SK-N-SH (cell line): ENCODE data around the gene CELF5. TPM values are rescaled to one million over a fixed set of nuclear protein-coding genes. Genes with fewer than 3 reads are reported as not detected.

Experiments
- CTCF ChIA-PET: fragments of 300-600, 350-600 bp; formaldehyde crosslinking; extraction: SDS; loops from one replicate; lab custom pipeline; 2021; lab: Yijun Ruan, JAX
- POLR2A ChIA-PET: fragments of 350-600 bp; sonication (Branson Sonifier 250); formaldehyde crosslinking; extraction: SDS; loops from one replicate; lab custom pipeline; 2020; ENCODE audit warnings: antibody characterized with exemption, inconsistent platforms; lab: Yijun Ruan, JAX
- DNase-seq: peaks from one replicate; pipeline ENCODE4 v3.0.0; 2012
- H2AFZ ChIP-seq: fragments of 200-600 bp; sonication (generic); 2 replicates; pipeline ENCODE4 v1.8.1; 2016; ENCODE audit warnings: antibody characterized with exemption, mild to moderate bottlenecking, low read depth
- H3F3A ChIP-seq: fragments of 200-600 bp; sonication (generic); replicated peaks from 2 replicates; pipeline ENCODE3; 2016; ENCODE audit warnings: antibody characterized with exemption, mild to moderate bottlenecking; ENCODE audit not compliant: insufficient read depth
- H3K27ac ChIP-seq, 2 experiments: fragments of 200-500 bp in 1 of 2; fragments of 200-600 bp in 1 of 2; sonication (Bioruptor generic) in 1 of 2; sonication (generic), shearing (Covaris generic) in 1 of 2; 2 replicates each; pipeline versions ENCODE4 v1.5.1 to v1.6.1; 2014 to 2016; ENCODE audit warnings: low read depth in 2 of 2, inconsistent platforms in 1 of 2, low read length in 1 of 2, mild to moderate bottlenecking in 1 of 2, mixed read lengths in 1 of 2
- H3K27me3 ChIP-seq: fragments of 200-600 bp; sonication (generic), shearing (Covaris generic); 2 replicates; pipeline ENCODE4 v1.6.1; 2016; ENCODE audit warnings: mixed run types; ENCODE audit not compliant: insufficient read depth
- H3K36me3 ChIP-seq, 2 experiments: fragments of 200-500 bp in 1 of 2; fragments of 200-600 bp in 1 of 2; sonication (Bioruptor generic) in 1 of 2; sonication (generic) in 1 of 2; replicated peaks in 1 of 2; 2 replicates each; pipeline versions ENCODE3 to v1.5.1; 2014 to 2016; ENCODE audit warnings: low read length in 1 of 2, mild to moderate bottlenecking in 1 of 2; ENCODE audit not compliant: insufficient read depth in 2 of 2, control insufficient read depth in 1 of 2
- H3K4me1 ChIP-seq, 2 experiments: fragments of 200-500 bp in 1 of 2; fragments of 200-600 bp in 1 of 2; sonication (Bioruptor generic) in 1 of 2; sonication (generic), shearing (Covaris generic) in 1 of 2; 2 replicates each; pipeline versions ENCODE4 v1.5.1 to v1.6.1; 2014 to 2016; ENCODE audit warnings: low read depth in 1 of 2, low read length in 1 of 2, mixed run types in 1 of 2; ENCODE audit not compliant: insufficient read depth in 2 of 2, control insufficient read depth in 1 of 2
- H3K4me2 ChIP-seq: fragments of 200-600 bp; sonication (generic), shearing (Covaris generic); 2 replicates; pipeline ENCODE4 v1.6.1; 2017; ENCODE audit warnings: mixed run types
- H3K4me3 ChIP-seq, 2 experiments: fragments of 200-500 bp in 1 of 2; fragments of 200-600 bp in 1 of 2; sonication (Bioruptor generic) in 1 of 2; sonication (generic), shearing (Covaris generic) in 1 of 2; 2 replicates each; pipeline versions ENCODE4 v1.5.1 to v1.8.1; 2014 to 2016; ENCODE audit warnings: low read depth in 2 of 2, inconsistent platforms in 1 of 2, low read length in 1 of 2, mild to moderate bottlenecking in 1 of 2, mixed read lengths in 1 of 2, moderate library complexity in 1 of 2
- H3K79me2 ChIP-seq: fragments of 200-600 bp; sonication (generic); 2 replicates; pipeline ENCODE4 v1.8.1; 2017; ENCODE audit warnings: mild to moderate bottlenecking; ENCODE audit not compliant: insufficient read depth
- H3K9ac ChIP-seq: fragments of 200-600 bp; sonication (generic); 2 replicates; pipeline ENCODE4 v1.6.1; 2017; ENCODE audit warnings: mixed run types
- H3K9me2 ChIP-seq: fragments of 200-600 bp; sonication (generic); 2 replicates; pipeline ENCODE4 v1.6.1; 2017; ENCODE audit warnings: mixed run types
- H3K9me3 ChIP-seq: fragments of 200-600 bp; sonication (generic); 2 replicates; pipeline ENCODE4 v1.6.1; 2017; ENCODE audit warnings: mixed run types, mild to moderate bottlenecking, moderate library complexity
- H4K20me1 ChIP-seq: fragments of 200-600 bp; sonication (generic); 2 replicates; pipeline ENCODE4 v1.6.1; 2017; ENCODE audit warnings: mild to moderate bottlenecking, mixed run types; ENCODE audit not compliant: insufficient read depth
- CHD2 ChIP-seq: fragments of 150-350 bp; IDR thresholded peaks from 2 replicates; pipeline ENCODE4 v1.6.1; 2018; ENCODE audit warnings: low read length; ENCODE audit not compliant: partially characterized antibody
- ELF1 ChIP-seq: IDR thresholded peaks from 2 replicates; pipeline ENCODE4 v1.4.0; 2012
- EP300 ChIP-seq, 2 experiments: IDR thresholded peaks; 2 replicates each; pipeline versions ENCODE4 v1.4.0 to v1.6.1; 2012; ENCODE audit warnings: borderline replicate concordance in 1 of 2, low read depth in 1 of 2, low read length in 1 of 2
- FOSL2 ChIP-seq: IDR thresholded peaks from 2 replicates; pipeline ENCODE4 v1.4.0; 2012; ENCODE audit warnings: low read depth, mild to moderate bottlenecking, moderate library complexity, borderline replicate concordance
- GATA2 ChIP-seq: sonication (generic); formaldehyde crosslinking; IDR thresholded peaks from 2 replicates; pipeline ENCODE4 v1.5.0; 2020; ENCODE audit warnings: mild to moderate bottlenecking, missing genetic modification reagents
- JUND ChIP-seq: IDR thresholded peaks from 2 replicates; pipeline ENCODE4 v1.4.0; 2012
- MEF2A ChIP-seq: IDR thresholded peaks from 2 replicates; pipeline ENCODE4 v1.4.0; 2012; ENCODE audit warnings: low read depth, borderline replicate concordance
- MXI1 ChIP-seq: IDR thresholded peaks from 2 replicates; pipeline ENCODE4 v1.6.1; 2012; ENCODE audit warnings: mild to moderate bottlenecking, low read depth, low read length, improper control_type of control experiment
- RAD21 ChIP-seq: IDR thresholded peaks from 2 replicates; pipeline ENCODE4 v1.6.1; 2012; ENCODE audit warnings: mild to moderate bottlenecking, low read length
- RCOR1 ChIP-seq: fragments of 150-350 bp; IDR thresholded peaks from 2 replicates; pipeline ENCODE4 v1.6.1; 2017; ENCODE audit warnings: antibody characterized with exemption, low read length
- RFX5 ChIP-seq: IDR thresholded peaks from 2 replicates; pipeline ENCODE4 v1.6.1; 2012; ENCODE audit warnings: mild to moderate bottlenecking, improper control_type of control experiment, low read length
- SIN3A ChIP-seq: IDR thresholded peaks from 2 replicates; pipeline ENCODE4 v1.6.1; 2012; ENCODE audit warnings: low read depth, mild to moderate bottlenecking, low read length, moderate library complexity, borderline replicate concordance
- SMC3 ChIP-seq: IDR thresholded peaks from 2 replicates; pipeline ENCODE4 v1.6.1; 2012; ENCODE audit warnings: low read depth, low read length, improper control_type of control experiment
- TAF1 ChIP-seq: IDR thresholded peaks from 2 replicates; pipeline ENCODE4 v1.6.1; 2012; ENCODE audit warnings: low read depth, mild to moderate bottlenecking, low read length, moderate library complexity, borderline replicate concordance
- YY1 ChIP-seq: IDR thresholded peaks from 2 replicates; pipeline ENCODE4 v1.4.0; 2012; ENCODE audit warnings: low read depth, mild to moderate bottlenecking
- WGBS: methylation state at CpG from one replicate; pipeline ENCODE4 v1.1.6; 2017; ENCODE audit warnings: low lambda C conversion rate; 5-methylcytosine and 5-hydroxymethylcytosine counted together
- polyA plus RNA-seq, 3 experiments: library from polyadenylated mRNA; depleted of rRNA; stranded (reverse); fragments of >200 nt; gene quantifications; 2 replicates each; pipeline ENCODE4 v1.2.3, GENCODE V29; 2012
- TF ChIP-seq, protein P1 (sequence below): IDR thresholded peaks from 2 replicates; pipeline ENCODE4; 2012
- TF ChIP-seq, protein P2 (sequence below): fragments of 150-350 bp; IDR thresholded peaks from 2 replicates; pipeline ENCODE4 v1.6.1; 2017; ENCODE audit warnings: antibody characterized with exemption, low read length, low read depth, borderline replicate concordance
- TF ChIP-seq, protein P3 (sequence below): fragments of 150-350 bp; IDR thresholded peaks from 2 replicates; pipeline ENCODE4 v1.6.1; 2016; ENCODE audit warnings: mild to moderate bottlenecking, low read depth, low read length
- TF ChIP-seq, protein P4 (sequence below): IDR thresholded peaks from 2 replicates; pipeline ENCODE4 v1.4.0; 2012; ENCODE audit warnings: low read depth

Gene CELF5
- polyA plus RNA-seq, 1 of the 3 experiments (the other 2 are of a cell fraction): 0.33 TPM

DNA sequence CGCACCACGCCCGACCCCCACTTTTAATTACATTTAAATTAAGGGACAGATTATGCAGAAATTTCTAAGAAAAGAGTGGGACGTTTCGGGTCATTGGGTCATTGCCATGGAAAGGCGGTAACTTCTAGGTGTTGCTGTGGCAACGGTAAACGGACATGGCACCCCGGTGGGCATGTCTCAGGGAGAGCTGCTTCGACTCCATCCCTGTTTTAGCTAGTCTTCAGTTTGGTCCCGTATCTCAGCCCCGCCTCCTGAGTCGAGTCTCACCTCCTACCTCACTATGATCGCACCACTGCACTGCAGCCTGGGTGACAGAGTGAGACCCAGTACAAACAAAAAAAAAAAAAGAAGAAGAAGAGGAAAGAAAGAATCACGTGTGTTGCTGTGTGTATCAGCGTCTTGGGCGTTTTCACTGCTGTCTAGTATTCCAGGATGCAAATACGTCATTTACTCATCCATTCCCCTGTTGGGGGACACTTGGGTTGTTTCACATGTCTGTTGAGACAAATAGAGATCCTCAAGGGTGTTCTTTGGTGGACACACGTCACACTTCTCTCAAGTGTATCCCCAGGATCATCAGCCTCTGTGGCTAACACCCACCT, 41.7 kb downstream of the CELF5 start:
- CTCF ChIA-PET: interaction anchor here (2.4 kb wide), 1 partner anchor 42 kb away, joined by 8 read pairs; the partner anchor contains the start of gene CELF5
- 64% methylated on average over 19 of the region's 19 CpGs for WGBS
- H3K27me3 ChIP-seq: peaks cover 5% of the 10 kb centered on the region; the same call in 1 of the 2 replicates
- no peaks in the 10 kb centered on the region for H3K9me3 ChIP-seq
- no peak for DNase-seq
- no peak overlapping the region for H3K9ac ChIP-seq
- H3K4me2 ChIP-seq: no peak overlapping the region
- H3K36me3 ChIP-seq: no peaks in the 10 kb centered on the region
- TF ChIP-seq, protein P1, sequence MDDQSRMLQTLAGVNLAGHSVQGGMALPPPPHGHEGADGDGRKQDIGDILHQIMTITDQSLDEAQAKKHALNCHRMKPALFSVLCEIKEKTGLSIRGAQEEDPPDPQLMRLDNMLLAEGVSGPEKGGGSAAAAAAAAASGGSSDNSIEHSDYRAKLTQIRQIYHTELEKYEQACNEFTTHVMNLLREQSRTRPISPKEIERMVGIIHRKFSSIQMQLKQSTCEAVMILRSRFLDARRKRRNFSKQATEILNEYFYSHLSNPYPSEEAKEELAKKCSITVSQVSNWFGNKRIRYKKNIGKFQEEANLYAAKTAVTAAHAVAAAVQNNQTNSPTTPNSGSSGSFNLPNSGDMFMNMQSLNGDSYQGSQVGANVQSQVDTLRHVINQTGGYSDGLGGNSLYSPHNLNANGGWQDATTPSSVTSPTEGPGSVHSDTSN: no peak
- TF ChIP-seq, all 33 proteins: peak for 0
- POLR2A ChIA-PET: no interaction called here
- no peaks in the 10 kb centered on the region for H3F3A ChIP-seq
- H2AFZ ChIP-seq: no peak overlapping the region
- no peaks in the 10 kb centered on the region; a peak in 1 of 4 replicates for H3K4me1 ChIP-seq
- H3K27ac ChIP-seq: no peak overlapping the region
- H3K79me2 ChIP-seq: no peaks in the 10 kb centered on the region
- no peak overlapping the region for H3K4me3 ChIP-seq
- no peaks in the 10 kb centered on the region for H3K9me2 ChIP-seq
- H4K20me1 ChIP-seq: no peaks in the 10 kb centered on the region

DNA sequence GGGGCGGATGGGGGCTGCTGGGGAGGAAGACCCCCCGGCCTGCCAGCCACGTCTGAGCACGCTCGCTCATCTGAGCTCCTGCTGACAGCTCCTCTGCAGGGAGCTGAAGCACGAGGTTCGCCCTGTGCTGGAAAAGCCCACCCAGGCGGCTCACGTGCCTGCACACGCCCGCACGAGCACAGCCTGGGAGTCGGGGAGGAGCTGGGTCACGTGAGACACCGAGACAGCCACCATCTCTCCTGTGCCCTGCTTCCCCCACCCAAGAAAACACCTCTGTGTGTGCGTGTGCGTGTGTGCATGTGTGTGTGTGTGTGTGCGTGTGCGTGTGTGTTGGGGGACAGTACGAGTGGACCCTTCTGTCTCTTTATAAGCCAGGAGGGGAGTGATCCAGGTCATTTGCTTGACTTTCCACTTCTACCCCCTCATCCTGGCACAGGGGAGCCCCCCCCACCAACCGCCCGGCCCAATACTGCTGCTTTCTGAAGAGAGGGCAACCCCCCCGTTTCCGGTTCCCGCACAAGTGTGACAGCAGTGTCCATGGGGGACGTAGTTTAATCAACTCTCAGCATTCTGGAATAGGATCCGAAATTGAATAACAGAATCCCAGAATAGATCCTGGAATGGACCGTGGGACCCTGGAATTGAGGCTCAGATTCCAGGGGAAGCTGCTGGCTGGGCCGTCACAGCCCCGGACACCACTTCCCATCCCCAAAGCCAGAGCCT, 42.5 kb downstream of the CELF5 start:
- H3F3A ChIP-seq: no peaks in the 10 kb centered on the region
- no peaks in the 10 kb centered on the region; a peak in 1 of 4 replicates for H3K4me1 ChIP-seq
- WGBS: 76% methylated on average over 29 of the region's 30 CpGs
- H3K9ac ChIP-seq: no peak overlapping the region
- H3K36me3 ChIP-seq: no peaks in the 10 kb centered on the region
- POLR2A ChIA-PET: no interaction called here
- H3K79me2 ChIP-seq: no peaks in the 10 kb centered on the region
- DNase-seq: no peak
- no peak overlapping the region for H3K4me2 ChIP-seq
- no peaks in the 10 kb centered on the region for H3K9me2 ChIP-seq
- peaks cover 5% of the 10 kb centered on the region; the same call in 1 of the 2 replicates for H3K27me3 ChIP-seq
- no peak overlapping the region for H3K4me3 ChIP-seq
- TF ChIP-seq, protein P2, sequence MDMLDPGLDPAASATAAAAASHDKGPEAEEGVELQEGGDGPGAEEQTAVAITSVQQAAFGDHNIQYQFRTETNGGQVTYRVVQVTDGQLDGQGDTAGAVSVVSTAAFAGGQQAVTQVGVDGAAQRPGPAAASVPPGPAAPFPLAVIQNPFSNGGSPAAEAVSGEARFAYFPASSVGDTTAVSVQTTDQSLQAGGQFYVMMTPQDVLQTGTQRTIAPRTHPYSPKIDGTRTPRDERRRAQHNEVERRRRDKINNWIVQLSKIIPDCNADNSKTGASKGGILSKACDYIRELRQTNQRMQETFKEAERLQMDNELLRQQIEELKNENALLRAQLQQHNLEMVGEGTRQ: no peak
- no peak for TF ChIP-seq TAF1
- no peak for TF ChIP-seq ELF1
- TF ChIP-seq MEF2A: no peak
- TF ChIP-seq, protein P3, sequence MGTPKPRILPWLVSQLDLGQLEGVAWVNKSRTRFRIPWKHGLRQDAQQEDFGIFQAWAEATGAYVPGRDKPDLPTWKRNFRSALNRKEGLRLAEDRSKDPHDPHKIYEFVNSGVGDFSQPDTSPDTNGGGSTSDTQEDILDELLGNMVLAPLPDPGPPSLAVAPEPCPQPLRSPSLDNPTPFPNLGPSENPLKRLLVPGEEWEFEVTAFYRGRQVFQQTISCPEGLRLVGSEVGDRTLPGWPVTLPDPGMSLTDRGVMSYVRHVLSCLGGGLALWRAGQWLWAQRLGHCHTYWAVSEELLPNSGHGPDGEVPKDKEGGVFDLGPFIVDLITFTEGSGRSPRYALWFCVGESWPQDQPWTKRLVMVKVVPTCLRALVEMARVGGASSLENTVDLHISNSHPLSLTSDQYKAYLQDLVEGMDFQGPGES: no peak
- TF ChIP-seq RCOR1: no peak
- TF ChIP-seq SMC3: no peak
- TF ChIP-seq EP300 (IDR thresholded peaks at IDR 0.05; ENCODE audit: borderline replicate concordance in 1 of 2, low read depth in 1 of 2, low read length in 1 of 2): no peak
- TF ChIP-seq SIN3A: no peak
- no peak for TF ChIP-seq MXI1
- TF ChIP-seq JUND: no peak
- no peak for TF ChIP-seq FOSL2
- no peak for TF ChIP-seq GATA2 (CRISPR knock-in tag)
- no peak for TF ChIP-seq RFX5
- no peak for TF ChIP-seq RAD21
- TF ChIP-seq CHD2: no peak
- no peak for TF ChIP-seq YY1
- TF ChIP-seq, protein P4, sequence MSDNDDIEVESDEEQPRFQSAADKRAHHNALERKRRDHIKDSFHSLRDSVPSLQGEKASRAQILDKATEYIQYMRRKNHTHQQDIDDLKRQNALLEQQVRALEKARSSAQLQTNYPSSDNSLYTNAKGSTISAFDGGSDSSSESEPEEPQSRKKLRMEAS: no peak
- no peak overlapping the region for H3K27ac ChIP-seq
- CTCF ChIA-PET: interaction anchor here (0.6 to 1.2 kb wide), 2 partner anchors 10 to 305 kb away, joined by 3 to 4 read pairs; no protein-coding TSS in a partner anchor
- H2AFZ ChIP-seq: no peak overlapping the region
- H4K20me1 ChIP-seq: no peaks in the 10 kb centered on the region
- H3K9me3 ChIP-seq: no peaks in the 10 kb centered on the region
